ENCODE results near the gene LMCD1. TPM values are rescaled to one million over a fixed set of nuclear protein-coding genes. Genes with fewer than 3 reads are reported as not detected.

The LMCD1 gene
- total and polyA plus RNA-seq, 2 of the 8 experiments (the other 6 are each of a cell fraction or from before 2014, with no cell fraction given): 12.3 to 26.5 TPM

DNA sequence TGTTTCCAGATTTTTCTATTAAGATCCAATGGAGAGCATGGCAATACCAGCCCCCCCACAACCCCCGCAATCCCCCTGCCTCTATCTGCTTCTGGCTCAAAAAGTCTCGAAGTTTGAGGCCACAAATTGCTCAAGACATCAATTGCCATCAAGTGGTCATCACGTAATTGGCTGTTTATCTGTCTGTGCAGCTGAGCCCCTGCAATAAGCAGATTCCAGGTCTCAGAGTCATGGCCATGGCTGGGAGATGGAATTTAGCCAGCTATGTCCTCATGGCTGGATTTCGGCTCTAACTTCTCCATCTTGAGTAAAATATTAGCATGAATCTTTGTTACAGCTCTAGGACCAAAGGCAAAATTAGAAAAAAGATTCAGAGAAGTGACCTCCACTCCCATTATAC lies 120.2 kb downstream of the LMCD1 start:
- no peak overlapping the region for H2AFZ ChIP-seq (ENCODE audit: low read length)
- no peak overlapping the region for H3K4ac ChIP-seq (replicated peaks; ENCODE audit: insufficient read length, low read depth, low read length)
- H3K27ac ChIP-seq (ENCODE audit: low read depth, low read length): no peak overlapping the region
- H3K56ac ChIP-seq (replicated peaks; ENCODE audit: insufficient read length, low read depth, low read length): no peak overlapping the region
- no peak overlapping the region for H2BK12ac ChIP-seq (ENCODE audit: low read depth, low read length)
- H3K79me1 ChIP-seq (ENCODE audit: low read depth, low read length): no peaks in the 10 kb centered on the region
- no peaks in the 10 kb centered on the region for H3K23me2 ChIP-seq (ENCODE audit: low read depth, low read length)
- 0 out of 4 replicates have a peak, but pooled peaks cover 0 to 4% of the 10 kb centered on the region in 2 experiments for H3K9me3 ChIP-seq (ENCODE audit: insufficient read depth in 2 of 2, low read depth in 1 of 2, low read length in 1 of 2)
- H4K5ac ChIP-seq (ENCODE audit: insufficient read length, low read depth, low read length): no peak overlapping the region
- H2BK5ac ChIP-seq (ENCODE audit: low read depth, low read length): no peak overlapping the region
- no peaks in the 10 kb centered on the region for H3K79me2 ChIP-seq (ENCODE audit: control insufficient read depth in 1 of 2, insufficient read depth in 2 of 2, low read length in 2 of 2)
- H2BK20ac ChIP-seq (ENCODE audit: low read length): no peak overlapping the region
- no peaks in the 10 kb centered on the region for H3K27me3 ChIP-seq (replicated peaks in 1 of 4; ENCODE audit: control insufficient read depth in 3 of 4, extremely low read depth in 1 of 4, insufficient read depth in 3 of 4, low read length in 3 of 4)
- no peak overlapping the region for H2BK15ac ChIP-seq (ENCODE audit: low read length)
- DNase-seq (ENCODE audit: low read depth in 1 of 2, low spot score in 2 of 2) (no peak), FAIRE-seq (no peak)
- TF ChIP-seq GTF2F1 (IDR thresholded peaks at IDR 0.05; ENCODE audit: borderline replicate concordance, low read depth, low read length) (no peak), RXRA (IDR thresholded peaks at IDR 0.05; ENCODE audit: insufficient read depth, low read depth, low read length) (no peak), CHD2 (IDR thresholded peaks at IDR 0.05; ENCODE audit: low read length) (no peak), SIN3A (conservative IDR thresholded peaks at IDR 0.05 in 1 of 2, IDR thresholded peaks at IDR 0.05 in 1 of 2; ENCODE audit: low read depth in 1 of 2, low read length in 2 of 2) (no peak), MAX (IDR thresholded peaks at IDR 0.05) (no peak), CBX5 (IDR thresholded peaks at IDR 0.05; ENCODE audit: low read depth, low read length) (no peak), CEBPB (IDR thresholded peaks at IDR 0.05; ENCODE audit: low read depth, low read length) (no peak), EZH2 (IDR thresholded peaks at IDR 0.05; ENCODE audit: low read depth, low read length, severe bottlenecking) (no peak)
- TF ChIP-seq, protein P1, sequence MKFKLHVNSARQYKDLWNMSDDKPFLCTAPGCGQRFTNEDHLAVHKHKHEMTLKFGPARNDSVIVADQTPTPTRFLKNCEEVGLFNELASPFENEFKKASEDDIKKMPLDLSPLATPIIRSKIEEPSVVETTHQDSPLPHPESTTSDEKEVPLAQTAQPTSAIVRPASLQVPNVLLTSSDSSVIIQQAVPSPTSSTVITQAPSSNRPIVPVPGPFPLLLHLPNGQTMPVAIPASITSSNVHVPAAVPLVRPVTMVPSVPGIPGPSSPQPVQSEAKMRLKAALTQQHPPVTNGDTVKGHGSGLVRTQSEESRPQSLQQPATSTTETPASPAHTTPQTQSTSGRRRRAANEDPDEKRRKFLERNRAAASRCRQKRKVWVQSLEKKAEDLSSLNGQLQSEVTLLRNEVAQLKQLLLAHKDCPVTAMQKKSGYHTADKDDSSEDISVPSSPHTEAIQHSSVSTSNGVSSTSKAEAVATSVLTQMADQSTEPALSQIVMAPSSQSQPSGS (IDR thresholded peaks at IDR 0.05; ENCODE audit: low read length): no peak
- H4K91ac ChIP-seq (replicated peaks; ENCODE audit: insufficient read length, low read length): no peak overlapping the region
- WGBS, 2 experiments (ENCODE audit: extremely low coverage in 1 of 2, insufficient coverage in 1 of 2, insufficient read length in 1 of 2, insufficient replicate concordance in 2 of 2, low coverage in 1 of 2, low lambda C conversion rate in 2 of 2, missing lambda C conversion rate in 1 of 2): 92% methylated on average over 4 of the region's 4 CpGs; no CpG with 5 or more reads in 1 of the 2 experiments
- no peak overlapping the region for H3K4me2 ChIP-seq (ENCODE audit: insufficient read depth in 1 of 2, low read depth in 2 of 2, low read length in 2 of 2)
- H3K18ac ChIP-seq (ENCODE audit: extremely low read depth, low read length): no peak overlapping the region
- no peak overlapping the region for H4K8ac ChIP-seq (ENCODE audit: extremely low read depth, insufficient read depth, low read length)
- ChIA-PET CTCF (ENCODE audit: partially characterized antibody) (interaction anchor here (0.8 to 2.0 kb wide), 23 partner anchors 11 to 262 kb away, joined by 3 to 12 read pairs (median 4); no protein-coding TSS in a partner anchor), POLR2A (ENCODE audit: partially characterized antibody) (no interaction called here)
- no peak overlapping the region for H3K9ac ChIP-seq (replicated peaks in 1 of 4; ENCODE audit: extremely low read depth in 1 of 4, low read depth in 3 of 4, low read length in 3 of 4)
- H3K23ac ChIP-seq (ENCODE audit: insufficient read length): no peak overlapping the region
- H3K14ac ChIP-seq (ENCODE audit: insufficient read length): no peak overlapping the region
- H3K4me1 ChIP-seq (replicated peaks in 1 of 4; ENCODE audit: control insufficient read depth in 3 of 4, insufficient read depth in 4 of 4, low read length in 3 of 4): peaks cover 0 to 10% (median 3%) of the 10 kb centered on the region in 4 experiments; a peak in 5 of 7 replicates
- no peaks in the 10 kb centered on the region for H4K20me1 ChIP-seq (replicated peaks in 1 of 2; ENCODE audit: control insufficient read depth in 1 of 2, insufficient read depth in 2 of 2, low read length in 2 of 2)
- no peak overlapping the region for H2BK120ac ChIP-seq (replicated peaks; ENCODE audit: low read depth, low read length)
- H3K36me3 ChIP-seq (ENCODE audit: control insufficient read depth in 2 of 4, insufficient read depth in 4 of 4, low read length in 3 of 4): no peaks in the 10 kb centered on the region
- H2AK5ac ChIP-seq (ENCODE audit: low read depth, low read length): no peak overlapping the region
- H3K4me3 ChIP-seq (ENCODE audit: extremely low read depth in 1 of 4, insufficient read depth in 2 of 4, low read depth in 3 of 4, low read length in 4 of 4): no peak overlapping the region

Measured in H1 (cell line).